22Rv1 (cell line): ENCODE results near the gene RORB.

Source experiments
- ZFX ChIP-seq: fragments of 450-650 bp; IDR thresholded peaks from 2 replicates; pipeline ENCODE4 v1.6.1; 2017; ENCODE audit warnings: antibody characterized with exemption, borderline replicate concordance
- TF ChIP-seq, protein P1 (sequence below): fragments of 450-650 bp; IDR thresholded peaks from 2 replicates; pipeline ENCODE4 v1.5.1; 2017; ENCODE audit warnings: mild to moderate bottlenecking

- TF ChIP-seq, protein P1, sequence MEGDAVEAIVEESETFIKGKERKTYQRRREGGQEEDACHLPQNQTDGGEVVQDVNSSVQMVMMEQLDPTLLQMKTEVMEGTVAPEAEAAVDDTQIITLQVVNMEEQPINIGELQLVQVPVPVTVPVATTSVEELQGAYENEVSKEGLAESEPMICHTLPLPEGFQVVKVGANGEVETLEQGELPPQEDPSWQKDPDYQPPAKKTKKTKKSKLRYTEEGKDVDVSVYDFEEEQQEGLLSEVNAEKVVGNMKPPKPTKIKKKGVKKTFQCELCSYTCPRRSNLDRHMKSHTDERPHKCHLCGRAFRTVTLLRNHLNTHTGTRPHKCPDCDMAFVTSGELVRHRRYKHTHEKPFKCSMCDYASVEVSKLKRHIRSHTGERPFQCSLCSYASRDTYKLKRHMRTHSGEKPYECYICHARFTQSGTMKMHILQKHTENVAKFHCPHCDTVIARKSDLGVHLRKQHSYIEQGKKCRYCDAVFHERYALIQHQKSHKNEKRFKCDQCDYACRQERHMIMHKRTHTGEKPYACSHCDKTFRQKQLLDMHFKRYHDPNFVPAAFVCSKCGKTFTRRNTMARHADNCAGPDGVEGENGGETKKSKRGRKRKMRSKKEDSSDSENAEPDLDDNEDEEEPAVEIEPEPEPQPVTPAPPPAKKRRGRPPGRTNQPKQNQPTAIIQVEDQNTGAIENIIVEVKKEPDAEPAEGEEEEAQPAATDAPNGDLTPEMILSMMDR = no peak
- TF ChIP-seq ZFX = no peak
These were observed 729 bp upstream of the RORB start for GRCh38 chr9:74496406-74496805.
